IPS DF 6.9 (cell line): ENCODE results near the gene DAPK1.
"Not testable (repeated sequence)": the region's sequence is repeated elsewhere in the genome, so short reads cannot be mapped to it uniquely, and the experiment has no call there.

Experiments used
- DNase-seq: peaks from one replicate; pipeline ENCODE4 v3.0.0-alpha.2; 2013; ENCODE audit warnings: low read depth, low spot score
- H3K27ac ChIP-seq: one replicate; pipeline ENCODE4 v1.5.1; 2013; ENCODE audit warnings: low read length, control low read depth
- H3K27me3 ChIP-seq: 2 replicates; pipeline ENCODE4 v1.6.1; 2013; ENCODE audit warnings: mild to moderate bottlenecking, low read length; ENCODE audit not compliant: control insufficient read depth, insufficient read depth
- H3K36me3 ChIP-seq: 2 replicates; pipeline ENCODE4 v1.6.1; 2013; ENCODE audit warnings: low read length; ENCODE audit not compliant: control insufficient read depth, insufficient read depth
- H3K4me1 ChIP-seq: 2 replicates; pipeline ENCODE4 v1.6.1; 2013; ENCODE audit warnings: low read length; ENCODE audit not compliant: control insufficient read depth, insufficient read depth
- H3K4me3 ChIP-seq: 2 replicates; pipeline ENCODE4 v1.5.1; 2013; ENCODE audit warnings: mild to moderate bottlenecking, low read length
- H3K9me3 ChIP-seq: 2 replicates; pipeline ENCODE4 v1.6.1; 2013; ENCODE audit warnings: low read length, inconsistent platforms; ENCODE audit not compliant: control insufficient read depth, insufficient read depth
- WGBS: extraction: QIAGEN DNeasy Blood & Tissue Kit; methylation state at CpG from one replicate; pipeline ENCODE4 v1.1.7; 2013; ENCODE audit warnings: mixed read lengths, missing lambda C conversion rate; ENCODE audit not compliant: insufficient read length, insufficient coverage; 5-methylcytosine and 5-hydroxymethylcytosine counted together

Gene DAPK1

GRCh38 chr9:87498046-87498810 lies 561 bp downstream of the DAPK1 start:
- H3K27ac ChIP-seq, result no peak overlapping the region

GRCh38 chr9:87498811-87499360 lies 1.2 kb downstream of the DAPK1 start:
- no peaks in the 10 kb centered on the region for H3K27me3 ChIP-seq
- H3K27ac ChIP-seq, result no peak overlapping the region
- H3K4me3 ChIP-seq, result peak overlapping the region; percentile 61
- no peaks in the 10 kb centered on the region for H3K9me3 ChIP-seq
- no peaks in the 10 kb centered on the region for H3K4me1 ChIP-seq
- no peaks in the 10 kb centered on the region; the same call in 1 of the 2 replicates for H3K36me3 ChIP-seq
- no peak for DNase-seq
- WGBS, result no CpG with 5 or more reads among the region's 26 CpGs

More at GRCh38 chr9:87498046-87498810, 561 bp downstream of the DAPK1 start:
- Histone ChIP-seq H3K4me1 (no peaks in the 10 kb centered on the region), H3K4me3 (peak overlapping the region; percentile 61), H3K9me3 (no peaks in the 10 kb centered on the region), H3K27me3 (no peaks in the 10 kb centered on the region), H3K36me3 (no peaks in the 10 kb centered on the region; the same call in 1 of the 2 replicates)
- no peak for DNase-seq
- WGBS, result no CpG with 5 or more reads among the region's 80 CpGs

DNA sequence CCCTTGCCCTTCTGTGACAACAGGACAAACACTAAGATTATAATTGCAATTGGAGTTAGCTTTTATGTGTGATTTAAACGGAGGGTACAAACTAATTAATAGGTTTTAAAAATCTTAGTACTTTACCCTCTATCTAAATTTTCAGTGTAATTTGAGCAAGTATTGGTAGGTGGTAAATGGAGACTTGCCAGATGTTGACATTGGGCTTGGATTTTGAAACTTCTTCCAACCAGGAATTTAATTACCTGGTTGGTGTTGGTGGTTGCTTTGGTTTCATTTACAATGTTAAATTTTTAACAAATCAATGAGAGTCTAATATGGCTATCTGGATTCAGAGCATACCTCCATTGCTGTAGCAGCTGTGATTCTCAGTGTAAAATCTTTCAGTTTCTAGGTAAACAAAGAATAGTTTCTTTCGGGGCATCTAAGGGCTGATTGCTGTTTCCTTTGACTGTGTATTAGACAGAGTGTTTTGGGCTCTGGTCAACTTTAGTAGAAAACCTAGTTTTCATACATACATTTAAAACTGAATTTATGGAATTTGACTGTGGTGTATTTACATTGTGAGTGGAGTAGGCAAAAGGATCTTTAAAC lies 1.9 kb downstream of the DAPK1 start:
- peak overlapping the region; percentile 61; the same call in 1 of the 2 replicates for H3K4me3 ChIP-seq

GRCh38 chr9:87500491-87501270 lies 3.0 kb downstream of the DAPK1 start:
- DNase-seq, result no peak
- no peaks in the 10 kb centered on the region for H3K4me1 ChIP-seq
- H3K36me3 ChIP-seq, result no peaks in the 10 kb centered on the region; the same call in 1 of the 2 replicates
- no peak overlapping the region for H3K27ac ChIP-seq
- no peaks in the 10 kb centered on the region for H3K9me3 ChIP-seq
- H3K4me3 ChIP-seq, result no peak overlapping the region
- WGBS, result 100% methylated on average over 1 of the region's 7 CpGs
- no peaks in the 10 kb centered on the region for H3K27me3 ChIP-seq

More for the DNA sequence above, 1.9 kb downstream of the DAPK1 start:
- H3K4me1 ChIP-seq, result no peaks in the 10 kb centered on the region
- no peak overlapping the region for H3K27ac ChIP-seq
- no peaks in the 10 kb centered on the region; the same call in 1 of the 2 replicates for H3K36me3 ChIP-seq
- WGBS, result no CpG with 5 or more reads among the region's 2 CpGs
- DNase-seq, result no peak
- no peaks in the 10 kb centered on the region for H3K9me3 ChIP-seq
- H3K27me3 ChIP-seq, result no peaks in the 10 kb centered on the region

GRCh38 chr9:87501271-87501656 lies 3.6 kb downstream of the DAPK1 start:
- WGBS, result no CpG with 5 or more reads among the region's 11 CpGs
- H3K36me3 ChIP-seq, H3K4me3 ChIP-seq, H3K9me3 ChIP-seq, H3K27ac ChIP-seq, H3K27me3 ChIP-seq, H3K4me1 ChIP-seq, DNase-seq: not testable (repeated sequence)

GRCh38 chr9:87501806-87502205 lies 4.1 kb downstream of the DAPK1 start:
- Histone ChIP-seq H3K4me1 (no peaks in the 10 kb centered on the region), H3K4me3 (no peak overlapping the region), H3K36me3 (no peaks in the 10 kb centered on the region; the same call in none of the 2 replicates), H3K9me3 (no peaks in the 10 kb centered on the region), H3K27me3 (no peaks in the 10 kb centered on the region), H3K27ac (no peak overlapping the region)
- no peak for DNase-seq
- WGBS, result no CpG with 5 or more reads among the region's 1 CpG

- DNase-seq, result no peak
Measured at GRCh38 chr9:87502391-87503221, 4.9 kb downstream of the DAPK1 start.

GRCh38 chr9:87503430-87503829 lies 5.8 kb downstream of the DAPK1 start:
- WGBS, result no CpG with 5 or more reads among the region's 2 CpGs
- Histone ChIP-seq H3K27me3 (no peaks in the 10 kb centered on the region), H3K27ac (no peak overlapping the region), H3K9me3 (no peaks in the 10 kb centered on the region), H3K4me3 (no peak overlapping the region), H3K4me1 (no peaks in the 10 kb centered on the region), H3K36me3 (no peaks in the 10 kb centered on the region; the same call in 1 of the 2 replicates)
- DNase-seq, result no peak

More at GRCh38 chr9:87502391-87503221, 4.9 kb downstream of the DAPK1 start:
- H3K27ac ChIP-seq, result no peak overlapping the region
- no peaks in the 10 kb centered on the region; the same call in none of the 2 replicates for H3K36me3 ChIP-seq
- WGBS, result no CpG with 5 or more reads among the region's 7 CpGs
- no peak overlapping the region for H3K4me3 ChIP-seq
- H3K27me3 ChIP-seq, result no peaks in the 10 kb centered on the region
- H3K4me1 ChIP-seq, result no peaks in the 10 kb centered on the region
- H3K9me3 ChIP-seq, result no peaks in the 10 kb centered on the region

- Histone ChIP-seq H3K27me3 (no peaks in the 10 kb centered on the region), H3K9me3 (no peaks in the 10 kb centered on the region), H3K27ac (no peak overlapping the region), H3K4me1 (no peaks in the 10 kb centered on the region), H3K4me3 (no peak overlapping the region), H3K36me3 (no peaks in the 10 kb centered on the region; the same call in 1 of the 2 replicates)
- no peak for DNase-seq
- WGBS, result 100% methylated on average over 1 of the region's 5 CpGs
Measured at GRCh38 chr9:87503927-87504326, 6.3 kb downstream of the DAPK1 start.
